ENCODE measurements around the gene SLC50A1.

The SLC50A1 gene

DNA sequence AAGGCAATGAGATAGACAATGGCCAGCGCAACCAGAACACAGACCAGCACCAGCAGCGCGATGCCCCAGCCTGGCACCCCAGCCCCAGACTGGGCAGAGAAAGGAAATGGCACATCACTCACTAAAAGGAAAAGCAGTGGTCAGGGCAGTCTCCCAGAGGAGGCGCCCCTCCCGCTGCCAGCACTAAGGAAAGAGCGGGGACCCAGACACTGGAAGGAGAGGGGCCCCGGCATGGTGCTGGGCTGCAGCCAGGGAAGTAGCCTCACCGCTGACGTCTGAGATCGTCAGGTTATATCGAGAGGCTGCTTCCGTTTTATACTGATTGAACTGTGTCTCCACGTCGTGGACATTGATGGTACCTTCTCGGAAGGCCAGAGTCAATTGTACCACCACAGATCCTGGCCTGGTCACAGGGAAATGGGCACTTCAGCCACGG, 51.8 kb downstream of the SLC50A1 start:
- H3K36me3 ChIP-seq (ENCODE audit: control insufficient read depth in 2 of 2, insufficient read depth in 1 of 2, low read length in 2 of 2), result no peaks in the 10 kb centered on the region
- ChIA-PET CTCF (interaction anchor here (4.4 kb wide), 1 partner anchor 15 kb away, joined by 15 read pairs; the partner anchor contains the start of gene KRTCAP2), POLR2A (no interaction called here)
- H3K4me1 ChIP-seq (ENCODE audit: control insufficient read depth, insufficient read depth, low read length), result no peaks in the 10 kb centered on the region
- TF ChIP-seq ZBTB1 (tag by site-specific recombination; IDR thresholded peaks at IDR 0.05), result no peak
- TF ChIP-seq GLIS2 (tag by site-specific recombination; IDR thresholded peaks at IDR 0.05), result no peak
- H3K9me3 ChIP-seq (ENCODE audit: control insufficient read depth, insufficient read depth, low read depth, low read length), result no peaks in the 10 kb centered on the region
- no peak overlapping the region for H3K27ac ChIP-seq (ENCODE audit: extremely low read depth, low read depth, low read length)
- H3K4me3 ChIP-seq (ENCODE audit: low read depth, low read length), result no peak overlapping the region

DNA sequence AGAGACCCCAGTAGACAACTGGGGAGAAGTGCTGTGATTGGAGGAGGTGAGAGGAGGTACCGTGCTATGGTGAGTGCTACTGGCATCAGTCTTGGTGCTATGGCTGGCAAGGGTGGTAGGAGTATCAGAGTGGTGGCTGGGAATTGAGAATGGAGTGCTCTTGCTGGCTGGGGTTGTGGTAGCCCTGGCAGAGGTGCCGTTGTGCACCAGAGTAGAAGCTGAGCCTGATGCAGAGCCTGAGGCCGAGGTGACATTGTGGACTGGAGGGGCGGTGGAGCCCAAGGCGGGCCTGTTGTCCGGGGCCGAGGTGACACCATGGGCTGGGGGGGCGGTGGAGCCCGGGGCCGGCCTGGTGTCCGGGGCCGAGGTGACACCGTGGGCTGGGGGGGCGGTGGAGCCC, 52.6 kb downstream of the SLC50A1 start:
- no peak overlapping the region for H3K4me3 ChIP-seq (ENCODE audit: low read depth, low read length)
- peaks cover 3% of the 10 kb centered on the region; the same call in 1 of the 2 replicates for H3K4me1 ChIP-seq (ENCODE audit: control insufficient read depth, insufficient read depth, low read length)
- CTCF ChIA-PET, result no interaction called here
- H3K36me3 ChIP-seq (ENCODE audit: control insufficient read depth in 2 of 2, insufficient read depth in 1 of 2, low read length in 2 of 2), result no peaks in the 10 kb centered on the region
- H3K27ac ChIP-seq (ENCODE audit: extremely low read depth, low read depth, low read length), result no peak overlapping the region
- H3K9me3 ChIP-seq (ENCODE audit: control insufficient read depth, insufficient read depth, low read depth, low read length), result no peaks in the 10 kb centered on the region
- POLR2A ChIA-PET, result no interaction called here
- TF ChIP-seq ZNF146 (tag by site-specific recombination; IDR thresholded peaks at IDR 0.05), result no peak
- TF ChIP-seq ZNF239 (tag by site-specific recombination; IDR thresholded peaks at IDR 0.05), result no peak
- TF ChIP-seq, protein P1, sequence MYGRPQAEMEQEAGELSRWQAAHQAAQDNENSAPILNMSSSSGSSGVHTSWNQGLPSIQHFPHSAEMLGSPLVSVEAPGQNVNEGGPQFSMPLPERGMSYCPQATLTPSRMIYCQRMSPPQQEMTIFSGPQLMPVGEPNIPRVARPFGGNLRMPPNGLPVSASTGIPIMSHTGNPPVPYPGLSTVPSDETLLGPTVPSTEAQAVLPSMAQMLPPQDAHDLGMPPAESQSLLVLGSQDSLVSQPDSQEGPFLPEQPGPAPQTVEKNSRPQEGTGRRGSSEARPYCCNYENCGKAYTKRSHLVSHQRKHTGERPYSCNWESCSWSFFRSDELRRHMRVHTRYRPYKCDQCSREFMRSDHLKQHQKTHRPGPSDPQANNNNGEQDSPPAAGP (tag by site-specific recombination; IDR thresholded peaks at IDR 0.05), result no peak
- TF ChIP-seq, protein P2, sequence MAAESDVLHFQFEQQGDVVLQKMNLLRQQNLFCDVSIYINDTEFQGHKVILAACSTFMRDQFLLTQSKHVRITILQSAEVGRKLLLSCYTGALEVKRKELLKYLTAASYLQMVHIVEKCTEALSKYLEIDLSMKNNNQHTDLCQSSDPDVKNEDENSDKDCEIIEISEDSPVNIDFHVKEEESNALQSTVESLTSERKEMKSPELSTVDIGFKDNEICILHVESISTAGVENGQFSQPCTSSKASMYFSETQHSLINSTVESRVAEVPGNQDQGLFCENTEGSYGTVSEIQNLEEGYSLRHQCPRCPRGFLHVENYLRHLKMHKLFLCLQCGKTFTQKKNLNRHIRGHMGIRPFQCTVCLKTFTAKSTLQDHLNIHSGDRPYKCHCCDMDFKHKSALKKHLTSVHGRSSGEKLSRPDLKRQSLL (tag by site-specific recombination; IDR thresholded peaks at IDR 0.05), result no peak
- TF ChIP-seq ZNF600 (tag by site-specific recombination; IDR thresholded peaks at IDR 0.05), result peak; percentile 37; the same call in 1 of the 2 replicates
- TF ChIP-seq, protein P3, sequence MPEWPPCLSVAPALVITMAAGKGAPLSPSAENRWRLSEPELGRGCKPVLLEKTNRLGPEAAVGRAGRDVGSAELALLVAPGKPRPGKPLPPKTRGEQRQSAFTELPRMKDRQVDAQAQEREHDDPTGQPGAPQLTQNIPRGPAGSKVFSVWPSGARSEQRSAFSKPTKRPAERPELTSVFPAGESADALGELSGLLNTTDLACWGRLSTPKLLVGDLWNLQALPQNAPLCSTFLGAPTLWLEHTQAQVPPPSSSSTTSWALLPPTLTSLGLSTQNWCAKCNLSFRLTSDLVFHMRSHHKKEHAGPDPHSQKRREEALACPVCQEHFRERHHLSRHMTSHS (tag by site-specific recombination; IDR thresholded peaks at IDR 0.05), result no peak

All from HEK293 (cell line).